IPS-NIHi7 (cell line): ENCODE data around the gene REN.

ENCODE experiments used
- DNase-seq: peaks from one replicate; pipeline ENCODE4 v3.0.0; 2012; ENCODE audit warnings: mixed read lengths; ENCODE audit errors: extremely low spot score

REN gene

GRCh38 chr1:204134103-204134502, 32.0 kb downstream of the REN start:
- no peak for DNase-seq

DNA sequence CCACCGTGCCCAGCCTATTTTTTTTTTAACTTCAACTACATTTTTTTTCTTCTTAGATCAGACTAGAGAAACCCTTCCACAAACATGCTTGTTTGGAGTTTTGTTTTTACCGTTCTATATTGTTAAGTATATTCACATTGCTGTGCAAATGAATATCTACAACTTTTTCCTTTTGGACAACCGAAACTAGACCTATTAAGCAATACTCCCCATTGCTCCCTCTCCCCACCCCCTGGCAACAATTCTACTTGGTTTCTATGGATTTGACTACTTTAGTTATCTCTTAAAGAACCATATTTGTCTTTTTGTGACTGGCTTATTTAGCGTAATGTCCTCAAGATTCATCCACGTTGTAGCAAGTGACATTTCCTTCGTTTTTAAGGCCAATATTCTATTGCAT, 33.4 kb downstream of the REN start:
- no peak for DNase-seq

DNA sequence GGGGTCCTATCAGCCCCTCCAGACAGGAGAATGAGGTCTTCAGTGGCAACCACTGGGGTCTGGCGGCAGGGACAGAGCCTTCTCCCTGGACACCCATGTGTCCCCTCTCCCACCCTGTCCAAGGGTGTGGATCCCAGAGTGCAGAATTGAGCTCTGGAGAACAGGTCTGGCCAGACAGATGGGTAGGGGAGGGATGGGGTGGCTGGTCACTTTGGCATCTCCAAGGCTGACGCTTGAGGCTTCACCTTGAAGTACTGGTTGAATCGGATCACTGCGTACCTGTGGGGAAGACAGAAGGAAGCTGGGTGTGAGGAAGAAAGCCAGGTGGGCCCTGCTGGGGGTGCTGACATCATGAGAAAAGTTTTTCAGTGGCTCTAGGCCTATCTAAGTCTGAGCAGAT, 34.2 kb downstream of the REN start:
- no peak for DNase-seq

DNA sequence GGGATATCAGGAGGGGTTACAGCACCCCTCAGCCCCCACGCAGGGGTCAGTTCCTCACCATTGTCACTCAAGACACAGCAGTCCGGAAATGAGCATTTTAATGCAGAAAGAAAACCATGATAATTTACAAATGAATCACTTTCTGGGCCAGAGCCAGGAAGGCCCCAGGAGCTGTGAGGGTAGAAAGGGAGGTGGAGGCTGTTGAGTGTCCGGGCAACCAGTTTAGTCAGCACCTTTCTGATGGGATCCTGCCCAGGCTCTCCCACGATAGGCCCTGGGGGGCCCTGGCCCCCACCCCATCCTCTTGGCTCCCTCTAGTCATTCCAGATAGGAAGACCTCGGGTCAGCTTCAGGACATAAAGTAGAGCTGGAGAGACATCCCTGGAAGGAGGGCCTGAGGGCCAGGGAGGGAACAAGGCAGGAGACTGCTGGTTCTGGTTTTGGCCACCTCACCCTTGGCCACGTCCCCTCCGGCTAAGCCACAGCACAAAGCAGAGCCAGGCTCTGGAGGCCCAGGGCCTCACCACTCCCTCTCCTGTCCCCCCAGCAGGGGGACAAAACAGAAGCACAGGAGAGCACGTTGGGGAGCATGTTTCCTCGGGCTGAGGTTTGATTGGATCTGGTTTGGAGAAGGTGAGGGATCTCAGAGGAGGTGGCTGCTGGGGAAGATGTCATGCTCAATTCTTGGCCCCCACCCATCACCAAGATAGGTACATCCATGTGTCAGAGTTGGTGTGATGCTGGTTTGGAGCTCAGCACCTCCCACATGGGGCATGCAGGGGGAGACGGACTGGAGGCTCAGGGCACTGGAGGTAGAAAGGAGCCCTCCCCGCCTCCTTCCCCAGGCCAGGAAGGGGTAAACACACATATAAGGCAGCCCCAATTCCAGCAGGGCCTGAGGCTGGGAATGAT, 34.9 kb downstream of the REN start:
- DNase-seq = no peak

- no peak for DNase-seq
Measured at GRCh38 chr1:204130178-204130577, 36.0 kb downstream of the REN start.

DNA sequence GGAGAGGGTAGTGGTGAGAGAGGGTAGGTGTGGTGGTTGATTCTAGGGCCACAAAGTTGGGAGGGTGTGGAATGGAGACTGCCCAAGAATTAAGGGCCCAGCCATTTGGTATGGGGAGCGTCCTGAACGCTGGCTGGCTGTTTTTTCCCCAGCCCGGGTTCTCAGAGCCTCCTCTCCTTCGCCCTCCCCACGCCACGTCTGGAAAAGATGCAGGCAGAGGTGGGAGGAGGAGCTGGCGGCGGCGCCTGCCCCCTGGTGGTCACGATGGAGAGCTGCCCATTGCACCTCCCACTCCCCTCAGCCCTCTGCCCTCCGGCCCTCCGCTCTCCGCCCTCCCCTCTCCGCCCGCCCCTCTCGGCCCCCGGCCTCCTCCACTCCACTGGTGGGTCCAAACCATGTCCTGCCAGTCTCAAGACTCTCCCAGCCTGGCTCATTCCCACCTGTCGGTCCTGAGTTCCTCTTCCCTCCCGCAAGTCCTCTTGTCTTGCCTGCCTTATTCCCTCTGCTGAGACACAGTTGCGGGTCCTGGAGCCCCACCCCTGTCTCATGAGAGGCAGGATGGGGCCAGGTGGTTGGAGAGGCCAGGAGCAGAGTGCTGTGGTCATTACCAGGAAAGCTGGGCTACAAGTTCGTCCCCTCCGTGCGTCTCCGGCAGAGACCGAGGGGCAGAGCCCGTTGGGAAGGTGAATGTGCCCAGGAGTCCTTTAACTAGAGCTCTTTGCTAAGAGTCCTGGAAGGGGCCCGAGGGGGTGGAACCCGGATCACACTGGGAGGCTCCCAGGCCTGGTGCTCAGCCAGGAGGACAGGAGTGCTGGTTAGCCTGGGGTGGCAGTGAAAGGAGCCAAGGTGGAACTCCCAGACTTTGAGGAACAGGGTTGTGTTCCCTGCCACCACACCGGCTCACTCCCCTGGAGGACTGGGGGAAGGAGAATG, 36.9 kb downstream of the REN start:
- peak; percentile 97 for DNase-seq

DNA sequence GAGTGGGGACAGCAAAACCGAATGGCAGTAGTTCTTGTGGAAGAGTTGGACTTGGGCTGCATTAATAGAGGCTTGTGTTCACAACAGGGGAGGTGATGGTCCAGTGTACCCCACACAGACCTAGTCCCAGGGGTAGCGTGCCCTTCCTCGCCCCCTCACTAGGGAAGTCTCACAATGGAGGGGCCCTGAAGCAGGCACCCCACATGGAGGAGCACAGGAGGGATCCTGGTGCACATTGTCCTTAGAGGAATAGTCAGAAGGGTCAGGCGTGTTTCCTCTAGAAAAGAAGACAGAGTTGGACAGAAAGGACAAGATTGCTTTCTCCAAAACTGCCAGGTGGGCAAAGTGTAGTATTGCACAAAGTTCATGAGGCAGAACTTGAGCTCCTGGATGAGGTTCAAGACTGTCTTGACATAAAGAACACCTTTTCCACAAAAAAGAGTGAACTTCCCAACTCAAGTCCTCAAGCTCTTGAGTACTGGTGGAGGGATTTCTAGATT, 37.6 kb downstream of the REN start:
- DNase-seq = no peak

GRCh38 chr1:204127597-204128242, 38.4 kb downstream of the REN start:
- peak; percentile 75 for DNase-seq

DNA sequence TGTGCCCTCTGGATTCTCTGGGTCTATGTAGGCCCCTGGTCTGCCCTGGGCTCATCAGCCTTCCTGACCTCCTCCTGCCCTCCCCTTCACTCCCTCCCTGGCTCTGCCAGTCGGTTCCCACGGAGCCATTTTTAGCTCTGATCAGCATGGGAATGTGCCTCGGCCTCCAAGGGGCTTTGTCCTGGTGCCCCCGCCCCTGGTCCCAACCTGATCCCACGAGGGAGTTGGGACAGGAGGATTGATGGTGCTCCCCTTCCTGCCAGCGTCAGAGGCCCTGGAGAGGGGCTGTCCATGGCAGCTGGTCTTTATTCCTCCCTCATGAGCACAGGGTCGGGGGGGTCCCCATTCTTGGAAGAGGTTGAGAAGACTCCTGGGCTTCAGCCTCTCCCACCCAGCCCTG, 39.2 kb downstream of the REN start:
- no peak for DNase-seq

DNA sequence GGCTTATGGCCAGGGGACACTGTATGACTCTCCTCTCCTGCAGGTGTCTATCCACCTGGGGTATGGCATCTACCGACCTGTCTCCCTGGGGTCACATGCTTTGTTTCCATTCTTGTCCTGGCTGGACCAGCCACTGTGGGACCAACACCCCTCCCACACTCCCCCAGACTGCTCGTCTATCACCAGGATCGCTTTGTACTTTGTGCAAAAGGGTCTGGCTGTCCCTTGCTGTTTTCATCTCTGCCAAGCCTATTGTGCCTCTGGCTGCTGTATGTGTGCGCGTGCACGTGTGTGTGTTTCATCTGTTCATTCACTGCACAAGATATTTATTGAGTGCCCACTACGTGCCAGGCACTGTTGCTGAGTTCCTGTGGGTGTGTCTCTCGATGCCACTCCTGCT, 39.8 kb downstream of the REN start:
- DNase-seq = no peak

DNA sequence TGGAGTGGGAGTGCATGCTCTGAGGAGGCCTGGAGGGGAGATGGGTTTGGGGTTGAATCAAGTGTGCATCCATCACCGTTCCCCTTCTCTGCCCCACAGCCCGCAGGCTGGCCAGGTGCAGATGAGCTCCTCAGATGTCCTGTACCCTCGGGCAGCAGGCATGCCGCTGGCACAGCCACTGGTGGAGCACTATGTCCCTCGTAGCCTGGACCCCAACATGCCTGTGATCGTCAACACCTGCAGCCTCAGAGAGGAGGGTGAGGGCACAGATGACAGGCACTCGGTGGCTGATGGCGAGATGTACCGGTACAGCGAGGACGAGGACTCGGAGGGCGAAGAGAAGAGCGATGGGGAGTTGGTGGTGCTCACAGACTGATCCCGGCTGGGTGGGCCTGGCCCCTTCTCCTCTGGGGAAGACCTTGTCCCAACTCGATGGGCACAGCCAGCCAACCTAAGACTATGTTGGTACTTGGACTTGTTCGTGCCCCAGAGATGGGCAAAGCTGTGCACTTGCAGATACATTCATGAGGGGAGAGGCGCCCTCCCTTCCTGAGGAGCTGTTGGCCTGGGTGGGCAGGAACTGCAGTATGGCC, 40.3 kb downstream of the REN start:
- DNase-seq = no peak

- DNase-seq = no peak
Measured at GRCh38 chr1:204124639-204125038, 41.5 kb downstream of the REN start.

DNA sequence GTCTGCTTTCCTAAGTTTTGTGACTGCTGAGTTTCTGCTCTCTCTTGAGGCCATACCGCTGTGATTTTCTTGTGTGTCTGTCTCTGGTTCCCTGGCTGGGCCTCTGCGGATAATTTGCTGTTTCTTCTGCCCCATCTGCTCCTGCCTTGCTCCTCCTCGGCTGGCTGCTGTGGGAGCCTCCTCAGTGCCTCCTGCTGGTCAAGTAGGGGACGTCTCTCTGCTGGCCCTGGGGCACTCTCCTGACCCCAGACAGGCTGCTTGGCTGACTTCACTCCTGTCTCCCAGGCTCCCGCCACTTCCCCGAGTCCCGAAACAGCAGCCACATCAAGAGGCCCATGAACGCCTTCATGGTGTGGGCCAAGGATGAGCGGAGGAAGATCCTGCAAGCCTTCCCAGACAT, 42.8 kb downstream of the REN start:
- peak; percentile 81 for DNase-seq

- no peak for DNase-seq
Measured at GRCh38 chr1:204121840-204122555, 44.1 kb downstream of the REN start.

DNA sequence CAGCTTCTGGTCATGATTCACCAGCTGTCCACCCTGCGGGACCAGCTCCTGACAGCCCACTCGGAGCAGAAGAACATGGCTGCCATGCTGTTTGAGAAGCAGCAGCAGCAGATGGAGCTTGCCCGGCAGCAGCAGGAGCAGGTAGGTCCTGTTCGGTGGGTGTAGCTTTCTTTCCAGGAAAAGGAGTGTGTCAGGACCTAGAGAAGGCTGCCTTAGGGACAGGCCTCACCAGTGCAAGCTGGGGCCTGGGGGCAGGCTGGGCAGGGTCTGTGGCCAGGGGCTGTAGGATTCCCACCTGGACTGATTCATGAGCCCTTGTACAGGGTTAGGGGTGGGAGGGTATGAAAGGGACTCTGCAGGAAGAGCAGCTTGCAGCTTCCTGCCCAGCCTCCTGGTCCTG, 49.6 kb downstream of the REN start:
- no peak for DNase-seq

DNA sequence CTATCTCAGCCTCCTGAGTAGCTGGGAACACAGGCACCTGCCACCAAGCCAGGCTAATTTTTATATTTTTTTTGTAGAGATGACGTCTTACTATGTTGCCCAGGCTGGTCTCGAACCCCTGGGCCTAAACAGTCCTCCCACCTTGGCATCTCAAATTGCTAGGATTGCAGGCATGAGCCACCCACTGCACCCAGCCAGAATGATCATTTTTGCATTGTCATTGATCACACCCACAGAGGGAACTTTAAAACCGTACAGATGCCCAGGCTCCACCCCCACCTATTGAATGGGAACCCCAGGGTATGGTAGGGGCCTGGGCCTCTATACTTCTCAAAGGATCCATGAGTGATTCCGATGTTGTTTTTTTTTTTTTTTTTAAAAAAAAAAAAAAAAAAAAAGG, 51.0 kb downstream of the REN start:
- DNase-seq = no peak

DNA sequence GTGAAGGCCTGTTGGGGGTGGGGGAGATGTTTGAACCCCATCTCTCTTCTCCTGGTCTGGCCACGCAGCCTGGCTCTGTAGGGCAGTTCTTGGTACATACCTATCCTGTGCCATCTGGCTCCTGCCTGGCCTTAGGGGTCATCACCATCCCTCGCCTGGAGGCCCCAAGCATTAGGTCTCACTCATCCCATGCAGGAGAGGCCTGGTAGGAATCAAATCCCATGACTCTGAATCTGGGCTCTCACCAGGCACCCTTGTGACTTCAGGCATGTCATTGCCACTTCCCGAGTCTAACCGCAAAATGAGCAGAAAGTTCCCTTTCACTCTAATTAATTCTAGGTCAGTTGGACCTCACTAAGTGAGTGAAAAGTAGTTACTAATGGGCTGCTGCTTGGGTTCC, 51.5 kb downstream of the REN start:
- DNase-seq = no peak

DNA sequence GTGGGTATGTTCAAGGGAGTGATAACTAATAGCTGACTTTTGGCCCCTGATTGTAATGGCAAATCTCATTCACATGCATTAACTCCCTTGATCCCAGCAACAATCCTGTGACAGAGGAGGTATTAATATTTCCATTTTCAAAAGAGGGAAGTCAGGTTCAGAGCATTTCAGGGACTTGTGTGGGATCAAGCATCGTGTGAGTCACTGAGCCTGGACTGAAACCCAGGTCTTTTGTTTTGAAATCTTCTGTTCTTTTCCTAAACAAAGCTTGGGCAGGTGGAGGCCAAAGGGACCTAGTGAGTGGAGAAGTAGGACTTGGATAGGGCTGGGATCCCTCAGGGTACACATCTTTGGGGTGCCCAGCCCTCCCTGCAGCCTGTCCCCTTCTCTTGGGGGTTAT, 52.2 kb downstream of the REN start:
- no peak for DNase-seq

GRCh38 chr1:204112876-204113730, 53.0 kb downstream of the REN start:
- no peak for DNase-seq
